GM19463 (cell line): ENCODE measurements around the gene SPATA21.
A peak's percentile ranks its signal among the peaks of the same experiment; 100 is the strongest.

Experiments
- ATAC-seq: cut with Tn5 transposase; IDR thresholded peaks from one replicate; pipeline ENCODE4 v1.9.1; 2021; ENCODE audit warnings: mild to moderate bottlenecking, moderate library complexity; ENCODE audit not compliant: unreplicated experiment

SPATA21 gene

GRCh38 chr1:16451841-16452528 is 14.8 kb upstream of the SPATA21 start:
- ATAC-seq = no peak

- ATAC-seq = no peak
These were observed 13.7 kb upstream of the SPATA21 start for GRCh38 chr1:16450863-16451481.

DNA sequence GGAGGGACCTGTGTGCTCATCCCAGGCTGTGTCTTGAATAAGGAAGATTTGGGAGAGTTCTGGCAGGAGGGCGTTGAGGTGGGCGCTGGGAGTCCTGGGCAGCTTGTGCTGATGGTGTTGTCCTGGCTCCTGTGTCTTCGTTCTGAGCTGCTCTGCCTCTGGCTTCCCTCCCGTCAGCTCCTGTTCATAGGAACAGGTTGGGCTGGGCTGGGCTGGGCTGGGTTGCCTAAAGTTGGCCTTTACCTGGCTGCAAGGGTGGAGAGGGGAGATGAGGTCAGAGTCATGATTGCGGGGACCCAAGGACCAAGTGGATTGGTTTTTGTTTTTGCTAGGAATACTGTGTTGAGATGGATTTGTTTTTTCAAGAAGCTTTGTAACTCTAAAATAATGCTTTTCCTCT is 12.4 kb upstream of the SPATA21 start:
- ATAC-seq = no peak

DNA sequence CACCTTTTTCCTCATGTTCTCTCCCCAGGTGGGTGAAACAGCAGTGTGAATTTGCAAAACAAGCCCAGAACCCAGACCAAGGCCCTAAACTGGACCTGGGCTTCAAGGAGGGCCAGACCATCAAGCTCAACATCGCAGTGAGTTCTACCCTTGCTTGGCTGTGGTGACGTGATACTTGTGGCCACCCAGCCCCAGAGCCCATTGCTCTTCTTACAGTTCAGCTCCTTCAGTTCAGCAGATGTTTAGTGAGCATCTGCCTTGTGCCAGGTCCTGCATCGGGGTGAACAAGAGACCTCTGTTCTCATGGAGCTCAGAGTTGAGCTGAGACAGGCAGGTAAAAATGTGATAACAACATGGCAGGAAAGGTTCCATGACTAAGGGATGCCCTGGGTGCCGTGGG is 11.8 kb upstream of the SPATA21 start:
- ATAC-seq = no peak

DNA sequence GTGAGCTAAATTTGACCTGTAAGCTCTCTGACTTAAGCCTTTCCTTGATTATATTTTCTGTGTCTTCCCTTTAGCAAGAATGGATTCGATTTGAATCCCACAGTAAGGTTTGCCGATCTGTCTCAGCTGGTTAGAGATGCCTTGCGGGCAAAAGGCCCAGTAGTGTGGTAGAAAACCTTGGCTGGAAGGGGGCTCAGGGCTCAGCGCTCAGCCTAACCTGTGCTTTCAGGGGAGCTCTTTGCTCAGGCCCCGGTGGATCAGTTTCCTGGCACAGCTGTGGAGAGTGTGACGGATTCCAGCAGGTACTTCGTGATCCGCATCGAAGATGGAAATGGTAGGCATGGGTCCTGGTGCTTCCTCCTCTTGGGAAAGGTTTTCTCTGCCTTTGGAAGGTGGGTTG is 10.4 kb upstream of the SPATA21 start:
- no peak for ATAC-seq

DNA sequence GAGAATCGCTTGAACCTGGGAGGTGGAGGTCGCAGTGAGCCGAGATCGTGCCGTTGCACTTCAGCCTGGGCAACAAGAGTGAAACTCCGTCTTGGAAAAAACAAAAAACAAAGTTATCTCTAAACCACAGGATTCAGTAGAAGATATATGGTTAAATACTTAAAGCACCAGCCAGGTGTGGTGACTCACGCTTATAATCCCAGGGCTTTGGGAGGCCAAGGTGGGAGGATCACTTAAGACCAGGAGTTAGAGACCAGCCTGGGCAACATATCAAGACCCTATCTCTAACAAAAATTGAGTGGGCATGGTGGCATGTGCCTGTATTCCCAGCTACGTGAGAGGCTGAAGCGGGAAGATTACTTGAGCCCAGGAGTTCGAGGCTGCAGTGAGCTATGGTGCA is 8.9 kb upstream of the SPATA21 start:
- no peak for ATAC-seq

GRCh38 chr1:16445052-16445451 is 7.8 kb upstream of the SPATA21 start:
- ATAC-seq = no peak

- ATAC-seq = no peak
These were observed 6.9 kb upstream of the SPATA21 start for GRCh38 chr1:16443975-16444770.

- no peak for ATAC-seq
These were observed 5.7 kb upstream of the SPATA21 start for GRCh38 chr1:16442941-16443340.

DNA sequence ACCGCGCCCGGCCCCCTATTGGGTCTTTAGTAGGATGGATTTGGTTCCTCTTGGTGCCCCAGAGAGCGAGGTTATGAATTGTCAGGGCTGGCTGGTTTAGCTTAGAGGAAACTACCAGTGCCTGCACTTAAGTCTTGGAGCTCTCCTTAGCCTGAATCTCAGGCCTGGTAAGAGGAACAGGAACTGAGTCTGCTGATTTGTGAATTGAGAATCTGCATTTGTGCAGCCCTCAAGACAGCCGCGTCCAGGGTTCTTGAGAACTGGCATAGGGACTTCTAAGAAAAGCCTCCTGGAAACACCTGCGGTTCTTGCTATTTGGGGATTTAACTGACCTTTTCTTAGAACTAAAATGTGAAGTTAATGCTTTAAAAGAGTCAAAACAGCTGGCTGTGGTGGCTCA is 5.0 kb upstream of the SPATA21 start:
- no peak for ATAC-seq

- ATAC-seq = no peak
These were observed 4.0 kb upstream of the SPATA21 start for GRCh38 chr1:16441282-16441665.

GRCh38 chr1:16440470-16441281 is 3.5 kb upstream of the SPATA21 start, which contains the start of gene NECAP2:
NECAP2 (plus strand) TSS chr1:16440724; CDS start chr1:16440762, 38 bp downstream.
- peak; percentile 88 for ATAC-seq

- no peak for ATAC-seq
These were observed 2.9 kb upstream of the SPATA21 start for GRCh38 chr1:16440131-16440469.

- no peak for ATAC-seq
These were observed 1.7 kb upstream of the SPATA21 start for GRCh38 chr1:16438924-16439323.

- no peak for ATAC-seq
These were observed 1.3 kb upstream of the SPATA21 start for GRCh38 chr1:16438516-16438915.

GRCh38 chr1:16434501-16434900 is 2.7 kb downstream of the SPATA21 start:
- ATAC-seq = no peak

- ATAC-seq = no peak
These were observed 3.2 kb downstream of the SPATA21 start for GRCh38 chr1:16434007-16434406.

- ATAC-seq = no peak
These were observed 4.2 kb downstream of the SPATA21 start for GRCh38 chr1:16433030-16433429.

GRCh38 chr1:16430606-16431005 is 6.6 kb downstream of the SPATA21 start:
- ATAC-seq = no peak

DNA sequence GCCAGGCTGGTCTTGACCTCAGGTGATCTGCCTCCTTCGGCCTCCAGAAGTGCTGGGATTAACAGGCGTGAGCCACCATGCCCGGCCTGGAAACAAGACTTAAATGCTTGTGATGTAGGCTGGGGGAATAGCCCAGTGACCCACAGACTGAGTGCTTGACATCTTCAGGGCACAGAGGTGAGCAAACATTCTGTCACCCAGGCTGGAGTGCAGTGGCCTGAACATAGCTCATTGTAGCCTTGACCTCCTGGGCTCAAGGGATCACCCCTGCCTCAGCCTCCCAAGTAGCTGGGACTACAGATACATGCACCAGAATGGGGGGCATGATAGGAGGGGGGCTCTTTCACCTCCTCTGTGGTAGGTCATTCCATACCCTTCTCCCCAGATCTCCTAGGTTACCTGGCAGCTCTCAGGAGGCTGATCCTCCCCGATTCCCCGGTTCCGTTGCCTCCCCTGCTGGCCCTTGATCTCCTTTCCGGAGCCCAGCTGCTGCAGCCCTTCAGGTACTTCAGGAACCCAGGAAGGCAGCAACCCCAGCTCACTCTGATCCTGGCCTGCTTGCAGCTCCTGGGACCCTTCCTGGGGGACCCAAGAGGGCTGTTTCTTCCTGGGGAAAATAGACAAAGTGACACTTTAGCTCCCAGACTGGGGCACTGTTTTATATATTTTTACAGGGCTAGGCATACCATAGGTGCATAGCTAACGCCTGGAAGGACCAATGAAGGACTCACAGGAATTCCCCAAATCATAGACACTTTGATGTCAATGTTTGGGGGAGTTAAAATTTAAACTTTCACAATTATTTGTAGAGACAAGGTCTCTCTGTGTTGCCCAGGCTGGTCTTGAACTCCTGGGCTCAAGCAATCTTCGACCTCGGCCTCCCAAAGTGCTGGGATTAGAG is 11.8 kb downstream of the SPATA21 start:
- no peak for ATAC-seq
